Measurements from ENCODE around the gene KLF4. TPM values are rescaled to one million over a fixed set of nuclear protein-coding genes. Genes with fewer than 3 reads are reported as not detected.
A peak's percentile ranks its signal among the peaks of the same experiment; 100 is the strongest.
"Not testable (repeated sequence)": the region's sequence is repeated elsewhere in the genome, so short reads cannot be mapped to it uniquely, and the experiment has no call there.

The KLF4 gene
- under 1 TPM; 0.35 TPM for total RNA-seq

DNA sequence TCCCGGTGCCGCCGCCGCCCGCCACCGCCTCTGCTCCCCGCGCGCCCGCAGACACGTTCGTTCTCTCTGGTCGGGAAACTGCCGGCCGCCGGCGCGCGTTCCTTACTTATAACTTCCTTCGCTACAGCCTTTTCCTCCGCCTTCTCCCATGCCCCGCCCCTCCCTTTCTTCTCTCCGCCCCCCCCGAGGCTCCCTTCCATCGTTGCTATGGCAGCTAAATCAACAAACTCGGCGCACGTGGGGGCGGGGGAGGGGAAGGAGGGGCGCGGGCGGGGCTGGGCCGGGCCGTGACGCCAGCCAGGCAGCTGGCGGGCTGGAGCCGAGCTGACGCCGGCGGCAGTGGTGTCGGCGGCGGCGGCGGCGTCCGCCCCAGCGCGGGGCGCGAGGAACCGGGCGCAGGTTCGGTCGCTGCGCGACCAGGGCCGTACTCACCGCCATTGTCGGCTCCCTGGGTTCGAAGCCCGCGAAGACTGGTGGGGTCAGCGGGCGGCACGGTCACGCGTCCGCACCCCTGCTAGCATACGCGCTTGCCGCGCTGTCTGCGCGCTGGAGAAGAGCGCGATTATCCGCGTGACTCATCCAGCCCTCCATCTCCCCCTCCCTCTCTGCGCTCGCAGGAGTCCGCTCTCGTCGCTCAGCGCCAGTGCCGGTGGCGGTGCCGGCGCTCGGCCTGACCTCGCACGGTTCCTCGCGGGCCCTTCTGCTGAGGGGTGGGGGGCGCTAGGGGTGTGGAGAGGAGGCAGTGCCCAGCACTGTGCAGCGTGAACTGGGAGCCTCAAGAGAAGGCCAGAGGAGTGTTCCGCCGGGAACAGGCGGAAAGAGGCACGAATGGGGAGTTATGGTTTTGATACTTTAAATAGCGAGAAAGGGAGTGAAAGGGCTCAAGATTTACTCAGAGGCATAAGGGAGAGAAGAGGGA lies at the start of gene KLF4:
TSS of gene KLF4 (minus strand) at position 83 of the 919 bp plus-strand sequence. CDS start 597 bp downstream, outside the sequence.
- H3K9me3 Mint-ChIP-seq, result no peaks in the 10 kb centered on the region
- no peak within 1 kb of the TSS for H3K27ac Mint-ChIP-seq
- peak; percentile 73 for DNase-seq
- POLR2A ChIA-PET, result interaction anchor here (0.5 to 0.9 kb wide), 2 partner anchors 113 to 206 kb away, joined by 3 to 4 read pairs; no protein-coding TSS in a partner anchor
- peaks cover 20% of the 10 kb centered on the region for H3K4me1 Mint-ChIP-seq
- H3K4me3 Mint-ChIP-seq, result peak within 1 kb of the TSS; percentile 61
- H3K27me3 Mint-ChIP-seq, result peaks cover 62% of the 10 kb centered on the region
- H3K36me3 Mint-ChIP-seq (ENCODE audit: low read depth), result no peaks in the 10 kb centered on the region
- CTCF ChIA-PET, result no interaction called here

DNA sequence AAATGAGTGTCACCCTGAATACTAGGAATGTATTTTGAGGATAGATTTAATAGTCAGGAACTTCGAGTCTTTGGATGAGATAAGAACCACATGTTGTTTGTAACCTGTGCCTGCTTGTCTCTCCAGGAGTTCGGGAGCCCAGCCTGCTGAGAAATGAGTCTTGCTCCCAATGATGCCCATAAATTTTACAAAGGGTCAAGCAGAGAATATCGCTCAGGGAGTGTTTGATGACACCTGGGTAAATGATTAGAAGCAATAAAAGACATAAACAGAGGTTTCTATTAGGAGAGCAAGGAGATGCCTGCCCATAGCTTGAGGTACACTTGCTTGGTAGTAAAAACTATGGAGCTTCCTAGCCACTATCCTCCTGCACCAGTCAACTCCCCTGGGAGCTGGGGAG lies 46.9 kb upstream of the KLF4 start:
- Mint-ChIP-seq H3K9me3 (no peaks in the 10 kb centered on the region), H3K27me3 (no peaks in the 10 kb centered on the region), H3K36me3 (ENCODE audit: low read depth) (no peaks in the 10 kb centered on the region), H3K27ac (no peak overlapping the region), H3K4me1 (no peaks in the 10 kb centered on the region), H3K4me3 (no peak overlapping the region)
- CTCF ChIA-PET, result no interaction called here
- DNase-seq, result no peak
- POLR2A ChIA-PET, result no interaction called here

DNA sequence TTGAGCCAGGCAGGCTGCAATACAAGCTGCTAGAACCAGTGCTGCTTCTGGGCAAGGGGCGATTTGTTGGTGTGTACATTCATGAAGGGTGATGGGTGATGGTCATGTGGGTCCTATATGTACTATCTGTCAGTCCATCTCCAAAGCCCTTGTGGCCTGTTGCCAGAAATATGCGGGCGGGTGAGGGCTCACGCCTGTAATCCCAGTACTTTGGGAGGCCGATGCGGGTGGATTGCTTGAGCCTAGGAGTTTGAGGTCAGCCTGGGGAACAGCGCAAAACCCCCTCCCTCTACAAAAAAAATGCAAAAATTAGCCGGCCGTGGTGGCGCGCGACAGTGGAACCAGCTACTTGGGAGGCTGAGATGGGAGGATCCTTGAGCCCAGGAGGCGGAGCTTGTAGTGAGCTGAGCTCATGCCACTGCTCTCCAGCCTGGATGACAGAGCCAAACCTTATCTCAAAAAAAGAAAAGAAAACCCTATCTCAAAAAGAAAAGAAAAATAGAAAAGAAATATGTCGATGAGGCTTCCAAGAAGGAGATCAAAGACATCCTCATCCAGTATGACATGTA lies 45.0 kb upstream of the KLF4 start:
- DNase-seq, result no peak
- H3K27me3 Mint-ChIP-seq, result no peaks in the 10 kb centered on the region
- H3K36me3 Mint-ChIP-seq (ENCODE audit: low read depth), result no peaks in the 10 kb centered on the region
- H3K4me1 Mint-ChIP-seq, result no peaks in the 10 kb centered on the region
- no peak overlapping the region for H3K27ac Mint-ChIP-seq
- H3K9me3 Mint-ChIP-seq, result no peaks in the 10 kb centered on the region
- CTCF ChIA-PET, result no interaction called here
- no peak overlapping the region for H3K4me3 Mint-ChIP-seq
- POLR2A ChIA-PET, result no interaction called here

GRCh38 chr9:107530679-107531078 lies 41.1 kb upstream of the KLF4 start:
- ChIA-PET POLR2A (no interaction called here), CTCF (no interaction called here)
- no peak for DNase-seq
- Mint-ChIP-seq H3K9me3 (peaks cover 2% of the 10 kb centered on the region), H3K4me3 (no peak overlapping the region), H3K27ac (no peak overlapping the region), H3K27me3 (no peaks in the 10 kb centered on the region), H3K4me1 (no peaks in the 10 kb centered on the region), H3K36me3 (ENCODE audit: low read depth) (no peaks in the 10 kb centered on the region)

DNA sequence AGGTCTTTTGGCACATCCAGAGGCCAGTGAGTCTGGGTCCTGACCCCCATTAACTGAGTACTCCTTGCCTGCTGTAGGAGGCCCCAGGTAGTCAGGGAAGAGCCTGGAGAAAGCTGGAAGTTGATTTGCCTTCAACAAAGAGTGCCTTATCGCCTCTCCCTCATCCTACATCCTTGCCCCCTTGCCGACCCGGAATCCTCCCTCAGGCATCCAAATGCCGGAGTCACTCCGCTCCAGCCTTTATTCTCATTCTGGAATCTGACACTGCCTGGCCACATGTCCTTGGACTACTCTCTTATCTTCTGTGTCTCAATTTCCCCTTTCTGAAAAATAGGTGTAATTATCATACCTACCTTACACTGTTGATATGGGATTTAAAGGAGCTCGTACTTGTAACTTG lies 39.1 kb upstream of the KLF4 start:
- no peaks in the 10 kb centered on the region for H3K4me1 Mint-ChIP-seq
- no peak for DNase-seq
- H3K4me3 Mint-ChIP-seq, result no peak overlapping the region
- H3K27ac Mint-ChIP-seq, result no peak overlapping the region
- CTCF ChIA-PET, result no interaction called here
- peaks cover 3% of the 10 kb centered on the region for H3K9me3 Mint-ChIP-seq
- no peaks in the 10 kb centered on the region for H3K36me3 Mint-ChIP-seq (ENCODE audit: low read depth)
- H3K27me3 Mint-ChIP-seq, result no peaks in the 10 kb centered on the region
- POLR2A ChIA-PET, result no interaction called here

GRCh38 chr9:107523539-107523938 lies 34.0 kb upstream of the KLF4 start:
- Mint-ChIP-seq H3K27me3 (no peaks in the 10 kb centered on the region), H3K9me3 (peaks cover 8% of the 10 kb centered on the region), H3K4me1 (no peaks in the 10 kb centered on the region), H3K36me3 (ENCODE audit: low read depth) (no peaks in the 10 kb centered on the region), H3K27ac (no peak overlapping the region), H3K4me3 (no peak overlapping the region)
- DNase-seq, result no peak
- POLR2A ChIA-PET, result no interaction called here
- CTCF ChIA-PET, result no interaction called here

DNA sequence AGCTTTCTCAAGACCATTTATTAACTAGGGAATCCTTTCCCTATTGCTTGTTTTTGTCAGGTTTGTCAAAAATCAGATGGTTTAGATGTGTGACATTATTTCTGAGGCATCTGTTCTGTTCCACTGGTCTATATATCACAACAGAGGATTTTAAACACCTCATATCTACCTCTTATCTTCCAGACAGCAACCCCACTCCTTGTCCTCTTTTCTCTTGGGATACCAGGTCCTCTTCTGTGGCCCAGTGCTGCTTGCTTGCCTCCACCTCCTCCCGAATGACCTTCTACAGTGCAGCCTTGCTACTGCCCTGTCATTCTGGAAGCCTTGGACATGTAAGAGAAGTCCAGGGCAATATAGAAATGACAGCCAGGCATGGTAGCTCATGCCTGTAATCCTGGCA lies 30.6 kb upstream of the KLF4 start:
- Mint-ChIP-seq H3K4me3 (no peak overlapping the region), H3K9me3 (peaks cover 5% of the 10 kb centered on the region), H3K27me3 (no peaks in the 10 kb centered on the region), H3K27ac (no peak overlapping the region), H3K4me1 (no peaks in the 10 kb centered on the region), H3K36me3 (ENCODE audit: low read depth) (no peaks in the 10 kb centered on the region)
- POLR2A ChIA-PET, result no interaction called here
- CTCF ChIA-PET, result no interaction called here
- DNase-seq, result no peak

DNA sequence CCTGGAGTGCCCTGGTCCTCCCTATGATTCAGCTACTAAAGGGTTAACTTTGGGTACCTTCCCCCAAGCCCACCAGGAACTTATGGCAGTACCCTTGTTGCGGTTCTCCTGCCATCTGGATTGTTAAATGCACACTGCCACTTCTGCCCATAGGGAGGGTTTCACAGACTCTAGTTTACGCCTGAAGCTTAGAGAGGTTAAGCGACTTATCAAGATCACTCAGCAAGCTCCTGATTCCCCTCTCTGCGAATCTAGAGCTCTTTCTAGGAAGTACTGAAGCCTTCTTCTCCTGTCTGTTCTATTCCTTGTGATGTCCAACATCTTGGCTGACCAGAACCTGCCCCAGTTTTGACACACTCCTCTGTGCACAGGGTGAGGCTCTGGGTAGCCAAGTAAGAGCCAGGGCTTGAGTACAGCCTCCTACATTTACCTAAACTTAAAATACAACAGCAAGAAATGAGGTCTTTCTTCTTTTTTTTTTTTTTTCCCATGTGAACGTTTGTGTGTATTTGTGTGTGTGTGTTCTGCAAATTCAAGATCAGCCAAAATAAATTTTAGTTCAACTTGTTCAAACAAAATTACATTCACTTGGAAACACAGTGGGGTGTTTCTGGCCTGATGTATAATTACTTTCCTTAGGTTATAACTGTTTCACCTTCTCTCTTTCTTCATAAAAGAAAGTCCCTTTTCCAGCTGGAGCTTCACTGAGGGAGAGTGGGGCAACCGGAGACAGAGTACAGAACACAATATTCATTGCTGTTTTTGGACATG lies 28.7 kb upstream of the KLF4 start:
- Mint-ChIP-seq H3K9me3 (peaks cover 2% of the 10 kb centered on the region), H3K27me3 (no peaks in the 10 kb centered on the region), H3K4me3 (no peak overlapping the region), H3K36me3 (ENCODE audit: low read depth) (no peaks in the 10 kb centered on the region), H3K27ac (no peak overlapping the region), H3K4me1 (no peaks in the 10 kb centered on the region)
- CTCF ChIA-PET, result no interaction called here
- DNase-seq, result no peak
- POLR2A ChIA-PET, result no interaction called here

DNA sequence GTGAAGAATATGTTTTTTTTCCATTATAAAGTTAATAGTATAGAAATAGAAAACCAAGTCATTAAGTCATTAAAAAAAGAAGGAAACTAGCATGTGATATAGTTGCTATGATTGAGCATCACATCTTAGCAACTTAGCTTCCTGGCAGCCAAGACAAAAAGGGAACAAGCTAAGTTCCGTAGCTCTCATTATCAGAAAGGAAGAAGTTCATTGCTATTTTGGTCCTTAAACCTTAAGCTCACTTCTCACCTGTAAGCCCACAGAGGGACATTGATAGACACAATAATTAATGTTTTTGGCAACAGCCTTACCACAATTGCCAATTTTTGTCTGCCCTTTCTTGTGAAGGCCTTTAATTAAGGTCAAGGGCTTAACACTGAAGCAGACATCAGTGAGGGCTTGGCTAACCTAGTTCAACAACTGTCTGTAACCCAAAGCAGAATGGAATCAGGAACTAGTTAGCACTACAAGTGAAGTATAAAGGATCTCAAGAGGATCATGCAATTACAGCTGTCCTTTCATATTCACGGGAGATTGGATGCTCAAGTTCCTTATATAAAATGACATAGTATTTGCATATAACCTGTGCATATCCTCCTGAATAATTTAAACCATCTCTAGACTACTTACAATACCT lies 24.0 kb upstream of the KLF4 start:
- CTCF ChIA-PET, result no interaction called here
- no peaks in the 10 kb centered on the region for H3K36me3 Mint-ChIP-seq (ENCODE audit: low read depth)
- no peak for DNase-seq
- no peak overlapping the region for H3K4me3 Mint-ChIP-seq
- no peaks in the 10 kb centered on the region for H3K9me3 Mint-ChIP-seq
- no peak overlapping the region for H3K27ac Mint-ChIP-seq
- H3K4me1 Mint-ChIP-seq, result no peaks in the 10 kb centered on the region
- H3K27me3 Mint-ChIP-seq, result no peaks in the 10 kb centered on the region
- POLR2A ChIA-PET, result no interaction called here

DNA sequence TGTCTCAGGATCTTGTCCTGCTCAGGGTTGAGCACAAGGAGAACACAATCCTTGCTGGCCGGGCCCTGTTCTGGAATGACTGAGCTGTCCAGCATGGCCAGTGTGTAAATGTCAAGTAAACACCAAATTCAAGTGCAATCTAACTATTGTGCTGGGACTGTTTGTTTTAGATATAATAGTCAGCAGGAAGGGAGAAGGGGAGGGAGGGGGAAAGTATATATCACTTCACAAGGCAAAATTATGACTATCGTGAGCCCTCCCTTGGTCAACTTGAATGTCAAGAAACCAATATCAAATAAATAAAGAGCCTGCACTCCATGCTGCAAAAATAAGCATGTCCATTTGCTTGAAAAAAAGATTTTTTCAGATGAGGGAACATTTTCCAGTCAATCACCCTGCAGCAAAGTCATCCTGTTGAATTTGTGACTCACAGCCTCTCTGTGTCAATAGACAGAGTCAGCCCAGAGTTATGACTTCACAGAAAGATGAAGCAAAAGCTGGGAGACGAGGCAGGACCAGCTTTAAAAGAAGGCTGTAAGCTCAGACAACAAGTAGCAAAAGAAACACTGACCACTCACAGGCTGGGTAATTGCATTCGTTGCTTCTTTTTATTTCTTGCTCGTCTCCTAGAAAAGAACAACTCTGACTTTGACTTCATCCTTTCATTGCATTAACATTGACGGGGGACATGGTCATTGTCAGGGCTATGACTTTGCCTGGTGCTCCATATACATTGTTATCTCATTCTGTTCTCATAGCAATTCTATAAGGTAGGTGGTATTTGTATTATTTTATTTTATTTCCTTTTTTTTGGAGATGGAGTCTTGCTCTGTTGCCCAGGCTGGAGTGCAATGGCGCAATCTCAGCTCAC lies 15.3 kb upstream of the KLF4 start:
- POLR2A ChIA-PET, result no interaction called here
- H3K4me1 Mint-ChIP-seq, result no peaks in the 10 kb centered on the region
- no peak for DNase-seq
- CTCF ChIA-PET, result no interaction called here
- H3K27me3 Mint-ChIP-seq, result no peaks in the 10 kb centered on the region
- no peak overlapping the region for H3K4me3 Mint-ChIP-seq
- no peaks in the 10 kb centered on the region for H3K9me3 Mint-ChIP-seq
- no peaks in the 10 kb centered on the region for H3K36me3 Mint-ChIP-seq (ENCODE audit: low read depth)
- H3K27ac Mint-ChIP-seq, result no peak overlapping the region

GRCh38 chr9:107502464-107502863 lies 12.9 kb upstream of the KLF4 start:
- Mint-ChIP-seq H3K4me3 (no peak overlapping the region), H3K9me3 (no peaks in the 10 kb centered on the region), H3K4me1 (no peaks in the 10 kb centered on the region), H3K27ac (no peak overlapping the region), H3K27me3 (peaks cover 2% of the 10 kb centered on the region), H3K36me3 (ENCODE audit: low read depth) (no peaks in the 10 kb centered on the region)
- CTCF ChIA-PET, result no interaction called here
- POLR2A ChIA-PET, result no interaction called here
- no peak for DNase-seq

GRCh38 chr9:107500421-107501200 lies 11.0 kb upstream of the KLF4 start:
- H3K27ac Mint-ChIP-seq; POLR2A ChIA-PET; H3K9me3 Mint-ChIP-seq; H3K27me3 Mint-ChIP-seq; H3K36me3 Mint-ChIP-seq (ENCODE audit: low read depth); H3K4me1 Mint-ChIP-seq; DNase-seq; CTCF ChIA-PET; H3K4me3 Mint-ChIP-seq: not testable (repeated sequence)
